ENCODE results near the gene ARPIN. TPM values are rescaled to one million over a fixed set of nuclear protein-coding genes. Genes with fewer than 3 reads are reported as not detected.

The ARPIN gene
- total and polyA plus RNA-seq, 10 of the 15 experiments (the other 5 are each of a cell fraction or from before 2014, with no cell fraction given) = 0.02 to 0.04 TPM; not detected in 8

DNA sequence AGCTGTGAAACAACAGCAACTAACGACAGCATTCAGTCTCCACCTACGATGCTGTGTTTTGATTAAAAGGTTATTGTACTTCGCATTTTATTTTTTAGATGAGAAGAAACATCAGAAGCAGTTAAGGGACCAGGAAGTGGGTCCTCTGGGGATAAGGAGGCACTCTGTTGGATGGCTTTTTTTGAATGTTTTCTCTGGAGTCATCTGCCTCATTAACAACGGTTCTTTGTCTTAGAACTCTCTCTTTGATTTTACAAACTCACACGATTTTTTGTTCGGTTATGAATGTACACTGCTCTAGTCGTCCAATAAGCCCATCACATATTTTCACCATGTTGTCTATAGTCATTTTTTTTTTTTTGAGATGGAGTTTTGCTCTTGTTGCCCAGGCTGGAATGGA lies 36.0 kb upstream of the ARPIN start (continued):
- TF ChIP-seq, protein P1, sequence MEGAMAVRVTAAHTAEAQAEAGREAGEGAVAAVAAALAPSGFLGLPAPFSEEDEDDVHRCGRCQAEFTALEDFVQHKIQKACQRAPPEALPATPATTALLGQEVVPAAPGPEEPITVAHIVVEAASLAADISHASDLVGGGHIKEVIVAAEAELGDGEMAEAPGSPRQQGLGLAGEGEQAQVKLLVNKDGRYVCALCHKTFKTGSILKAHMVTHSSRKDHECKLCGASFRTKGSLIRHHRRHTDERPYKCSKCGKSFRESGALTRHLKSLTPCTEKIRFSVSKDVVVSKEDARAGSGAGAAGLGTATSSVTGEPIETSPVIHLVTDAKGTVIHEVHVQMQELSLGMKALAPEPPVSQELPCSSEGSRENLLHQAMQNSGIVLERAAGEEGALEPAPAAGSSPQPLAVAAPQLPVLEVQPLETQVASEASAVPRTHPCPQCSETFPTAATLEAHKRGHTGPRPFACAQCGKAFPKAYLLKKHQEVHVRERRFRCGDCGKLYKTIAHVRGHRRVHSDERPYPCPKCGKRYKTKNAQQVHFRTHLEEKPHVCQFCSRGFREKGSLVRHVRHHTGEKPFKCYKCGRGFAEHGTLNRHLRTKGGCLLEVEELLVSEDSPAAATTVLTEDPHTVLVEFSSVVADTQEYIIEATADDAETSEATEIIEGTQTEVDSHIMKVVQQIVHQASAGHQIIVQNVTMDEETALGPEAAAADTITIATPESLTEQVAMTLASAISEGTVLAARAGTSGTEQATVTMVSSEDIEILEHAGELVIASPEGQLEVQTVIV (IDR thresholded peaks at IDR 0.05; ENCODE audit: borderline replicate concordance, partially characterized antibody) = no peak
- TF ChIP-seq SP1 (IDR thresholded peaks at IDR 0.05; ENCODE audit: low read depth, low read length) (no peak), ZNF622 (IDR thresholded peaks at IDR 0.05) (no peak), CEBPB (IDR thresholded peaks at IDR 0.05; ENCODE audit: borderline replicate concordance in 1 of 2, low read depth in 2 of 2, low read length in 2 of 2) (no peak)

DNA sequence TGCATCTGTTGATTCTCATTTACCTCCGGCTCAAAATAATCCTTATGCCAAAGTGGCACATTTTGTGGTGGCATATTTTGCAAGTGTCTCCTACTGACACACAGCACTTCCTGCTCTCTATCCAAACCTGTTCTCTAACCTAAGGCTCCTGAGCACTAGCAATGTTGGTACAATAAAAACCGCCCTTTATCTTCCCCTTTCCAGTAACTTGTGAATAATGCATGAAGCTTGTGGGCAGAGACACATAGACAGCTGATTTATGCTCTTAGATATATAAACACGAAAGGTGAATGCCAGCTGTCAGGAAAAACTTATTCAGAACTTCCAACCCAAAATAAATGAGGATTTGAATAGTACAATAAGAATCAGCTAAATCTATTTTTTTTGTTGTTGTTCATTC lies 34.6 kb upstream of the ARPIN start:
- BruUV-seq (replicated peaks) = no TSS peak
- H3K4me1 ChIP-seq (ENCODE audit: control insufficient read depth, insufficient read depth, low read length) = no peaks in the 10 kb centered on the region
- ATAC-seq (no peak), DNase-seq (ENCODE audit: low read depth, low spot score) (no peak), FAIRE-seq (no peak)
- POLR2A ChIA-PET = no interaction called here
- H3K9me3 ChIP-seq (replicated peaks; ENCODE audit: control insufficient read depth, insufficient read depth, low read length) = no peaks in the 10 kb centered on the region
- 47% methylated on average over 3 of the region's 3 CpGs for WGBS (ENCODE audit: insufficient coverage, insufficient replicate concordance, low lambda C conversion rate, missing lambda C conversion rate)
- CTCF ChIA-PET = no interaction called here
- H3K9ac ChIP-seq (ENCODE audit: control insufficient read depth, insufficient read depth, low read length) = no peak overlapping the region
- no peaks in the 10 kb centered on the region for H3K79me2 ChIP-seq (ENCODE audit: control insufficient read depth, insufficient read depth, low read length)
- H3K27me3 ChIP-seq (replicated peaks in 1 of 2; ENCODE audit: control insufficient read depth in 2 of 2, insufficient read depth in 2 of 2, low read length in 1 of 2) = no peaks in the 10 kb centered on the region
- no peaks in the 10 kb centered on the region for H4K20me1 ChIP-seq (ENCODE audit: control insufficient read depth, insufficient read depth)
- no peak overlapping the region for H3K27ac ChIP-seq (ENCODE audit: control insufficient read depth, insufficient read depth)
- no peak overlapping the region for H3K4me3 ChIP-seq
- no peak overlapping the region for H3K4me2 ChIP-seq (ENCODE audit: control insufficient read depth, insufficient read depth)
- SMC1A ChIA-PET (ENCODE audit: uncharacterized antibody, unreplicated experiment) = interaction anchor here (1.4 kb wide), 1 partner anchor 9 kb away, joined by 4 read pairs; no protein-coding TSS in a partner anchor
- intact Hi-C loops (cut with micrococcal nuclease; ENCODE audit: unreplicated experiment) = no loop called here
- in situ Hi-C loops (cut with MboI) = no loop called here
- RAD21 ChIA-PET (ENCODE audit: unreplicated experiment) = no interaction called here
- no peaks in the 10 kb centered on the region for H3K36me3 ChIP-seq (ENCODE audit: control insufficient read depth in 2 of 2, insufficient read depth in 2 of 2, low read length in 1 of 2)
- no peak overlapping the region for H2AFZ ChIP-seq (ENCODE audit: control insufficient read depth, low read depth, low read length)
- TF ChIP-seq CREB1 (IDR thresholded peaks at IDR 0.05; ENCODE audit: low read depth) (no peak), ZNF384 (IDR thresholded peaks at IDR 0.05; ENCODE audit: borderline replicate concordance, low read depth, low read length) (no peak), WRNIP1 (IDR thresholded peaks at IDR 0.05; ENCODE audit: borderline replicate concordance, low read depth, low read length) (no peak), KAT2A (conservative IDR thresholded peaks at IDR 0.05; ENCODE audit: control insufficient read depth, low read depth, low read length) (no peak), FOXM1 (IDR thresholded peaks at IDR 0.05; ENCODE audit: low read depth, low read length) (no peak), SP1 (IDR thresholded peaks at IDR 0.05; ENCODE audit: low read depth, low read length) (no peak), MEF2A (IDR thresholded peaks at IDR 0.05; ENCODE audit: insufficient read depth, low read depth, low read length) (no peak), ZNF217 (IDR thresholded peaks at IDR 0.05) (no peak)
- TF ChIP-seq, protein P2, sequence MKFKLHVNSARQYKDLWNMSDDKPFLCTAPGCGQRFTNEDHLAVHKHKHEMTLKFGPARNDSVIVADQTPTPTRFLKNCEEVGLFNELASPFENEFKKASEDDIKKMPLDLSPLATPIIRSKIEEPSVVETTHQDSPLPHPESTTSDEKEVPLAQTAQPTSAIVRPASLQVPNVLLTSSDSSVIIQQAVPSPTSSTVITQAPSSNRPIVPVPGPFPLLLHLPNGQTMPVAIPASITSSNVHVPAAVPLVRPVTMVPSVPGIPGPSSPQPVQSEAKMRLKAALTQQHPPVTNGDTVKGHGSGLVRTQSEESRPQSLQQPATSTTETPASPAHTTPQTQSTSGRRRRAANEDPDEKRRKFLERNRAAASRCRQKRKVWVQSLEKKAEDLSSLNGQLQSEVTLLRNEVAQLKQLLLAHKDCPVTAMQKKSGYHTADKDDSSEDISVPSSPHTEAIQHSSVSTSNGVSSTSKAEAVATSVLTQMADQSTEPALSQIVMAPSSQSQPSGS (IDR thresholded peaks at IDR 0.05; ENCODE audit: low read length) = no peak
- TF ChIP-seq, protein P3, sequence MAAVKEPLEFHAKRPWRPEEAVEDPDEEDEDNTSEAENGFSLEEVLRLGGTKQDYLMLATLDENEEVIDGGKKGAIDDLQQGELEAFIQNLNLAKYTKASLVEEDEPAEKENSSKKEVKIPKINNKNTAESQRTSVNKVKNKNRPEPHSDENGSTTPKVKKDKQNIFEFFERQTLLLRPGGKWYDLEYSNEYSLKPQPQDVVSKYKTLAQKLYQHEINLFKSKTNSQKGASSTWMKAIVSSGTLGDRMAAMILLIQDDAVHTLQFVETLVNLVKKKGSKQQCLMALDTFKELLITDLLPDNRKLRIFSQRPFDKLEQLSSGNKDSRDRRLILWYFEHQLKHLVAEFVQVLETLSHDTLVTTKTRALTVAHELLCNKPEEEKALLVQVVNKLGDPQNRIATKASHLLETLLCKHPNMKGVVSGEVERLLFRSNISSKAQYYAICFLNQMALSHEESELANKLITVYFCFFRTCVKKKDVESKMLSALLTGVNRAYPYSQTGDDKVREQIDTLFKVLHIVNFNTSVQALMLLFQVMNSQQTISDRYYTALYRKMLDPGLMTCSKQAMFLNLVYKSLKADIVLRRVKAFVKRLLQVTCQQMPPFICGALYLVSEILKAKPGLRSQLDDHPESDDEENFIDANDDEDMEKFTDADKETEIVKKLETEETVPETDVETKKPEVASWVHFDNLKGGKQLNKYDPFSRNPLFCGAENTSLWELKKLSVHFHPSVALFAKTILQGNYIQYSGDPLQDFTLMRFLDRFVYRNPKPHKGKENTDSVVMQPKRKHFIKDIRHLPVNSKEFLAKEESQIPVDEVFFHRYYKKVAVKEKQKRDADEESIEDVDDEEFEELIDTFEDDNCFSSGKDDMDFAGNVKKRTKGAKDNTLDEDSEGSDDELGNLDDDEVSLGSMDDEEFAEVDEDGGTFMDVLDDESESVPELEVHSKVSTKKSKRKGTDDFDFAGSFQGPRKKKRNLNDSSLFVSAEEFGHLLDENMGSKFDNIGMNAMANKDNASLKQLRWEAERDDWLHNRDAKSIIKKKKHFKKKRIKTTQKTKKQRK (IDR thresholded peaks at IDR 0.05; ENCODE audit: low read depth, low read length) = no peak
